Measurements from ENCODE around the gene OR2T1.
"Not testable (repeated sequence)": the region's sequence is repeated elsewhere in the genome, so short reads cannot be mapped to it uniquely, and the experiment has no call there.

OR2T1 gene

GRCh38 chr1:248436303-248436702 lies 33.5 kb downstream of the OR2T1 start:
- DNase-seq = not testable (repeated sequence)

DNA sequence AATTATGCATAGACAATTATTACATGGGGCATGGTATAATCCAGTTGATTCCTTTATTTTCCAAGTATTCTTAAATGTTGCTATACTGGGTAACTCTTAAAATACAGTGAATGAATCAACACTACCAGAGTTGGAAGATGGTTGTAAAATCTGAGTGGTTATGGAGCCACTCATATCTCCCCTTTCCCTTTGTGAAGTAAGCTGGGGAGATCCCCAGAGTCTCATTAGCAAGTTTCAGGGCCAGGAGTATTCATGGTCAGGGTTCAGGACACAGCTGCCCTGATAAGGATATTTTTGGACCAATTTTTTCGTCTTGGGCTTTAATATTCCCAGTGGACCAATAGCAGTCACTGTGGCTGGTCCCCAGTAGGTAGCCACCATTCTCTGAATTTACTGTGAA lies 35.8 kb downstream of the OR2T1 start:
- not testable (repeated sequence) for DNase-seq

GRCh38 chr1:248439283-248439682 lies 36.4 kb downstream of the OR2T1 start:
- DNase-seq = not testable (repeated sequence)

GRCh38 chr1:248442500-248443277 lies 39.8 kb downstream of the OR2T1 start:
- not testable (repeated sequence) for DNase-seq

DNA sequence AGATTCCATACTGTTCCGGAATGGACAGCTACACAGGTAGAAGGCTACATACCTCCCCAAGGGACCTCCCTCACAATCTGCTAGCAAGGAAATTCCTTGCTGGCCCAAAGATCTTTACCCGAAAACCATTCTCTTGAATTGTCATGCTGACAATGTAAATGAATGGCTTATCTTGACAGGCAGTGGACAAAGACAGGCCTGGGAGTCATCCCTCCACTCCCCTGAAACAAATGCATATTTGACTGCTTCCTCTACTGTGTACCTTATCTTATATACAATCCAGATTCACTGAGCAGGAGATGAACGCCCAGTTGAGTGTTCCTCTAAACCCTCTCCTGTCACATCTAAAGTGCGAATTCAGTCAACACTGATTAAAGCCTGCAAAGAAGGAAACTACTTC lies 41.8 kb downstream of the OR2T1 start:
- DNase-seq = not testable (repeated sequence)

DNA sequence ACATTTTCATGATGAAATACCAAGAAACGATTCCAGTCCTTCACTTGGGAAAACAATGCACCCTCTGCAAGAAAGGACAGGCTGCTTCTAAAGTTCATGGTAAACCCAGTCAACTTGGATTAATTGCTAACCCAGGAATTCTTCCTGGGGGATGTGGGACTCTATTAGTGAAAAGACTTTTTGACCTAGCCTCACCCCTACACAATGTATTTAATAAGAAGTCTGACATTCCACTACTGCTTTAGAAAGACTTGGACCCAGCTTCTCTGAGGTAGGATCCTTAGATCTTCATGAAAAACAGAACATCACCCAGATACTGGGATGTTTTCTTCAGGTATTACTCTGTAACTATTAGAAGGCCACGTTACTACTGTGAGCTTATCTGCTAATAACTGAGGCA lies 42.6 kb downstream of the OR2T1 start, which contains the start of gene OR2T2:
TSS of gene OR2T2 (plus strand) at position 239 of the 400 bp plus-strand sequence. CDS start 7,161 bp downstream, outside the sequence.
- DNase-seq = not testable (repeated sequence)

DNA sequence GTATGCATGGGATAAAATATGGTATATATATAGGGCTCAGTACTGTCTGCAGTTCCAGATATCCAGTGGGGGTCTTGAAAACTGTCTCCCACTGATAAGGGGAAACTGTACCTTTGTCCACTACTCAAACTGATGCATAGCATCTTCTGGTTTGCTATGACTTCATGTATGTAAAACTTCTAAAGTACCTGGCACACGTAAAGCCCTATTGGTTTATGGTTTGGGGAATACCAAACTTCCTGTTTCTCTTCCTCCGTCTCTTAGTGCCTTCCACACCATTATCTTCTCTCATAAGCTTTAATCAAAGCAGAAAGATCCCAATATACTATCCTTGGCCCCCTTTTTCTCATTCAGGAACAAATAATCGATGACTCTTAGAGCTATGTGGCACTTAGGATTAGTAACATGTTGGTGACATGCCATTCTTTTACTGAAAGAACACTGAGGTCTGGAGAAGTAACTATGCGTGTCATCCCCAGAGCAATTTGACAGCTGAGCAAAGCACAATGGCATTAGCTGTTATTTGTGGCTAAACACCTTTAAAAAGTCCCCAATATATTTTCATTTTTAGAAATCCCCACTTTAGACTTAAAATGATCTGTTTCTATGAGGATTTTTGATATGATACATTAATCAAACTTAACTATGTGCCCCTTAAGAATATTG lies 45.7 kb downstream of the OR2T1 start:
- not testable (repeated sequence) for DNase-seq

GRCh38 chr1:248449821-248450465 lies 47.1 kb downstream of the OR2T1 start:
- DNase-seq = not testable (repeated sequence)

- not testable (repeated sequence) for DNase-seq
These were observed 47.8 kb downstream of the OR2T1 start for GRCh38 chr1:248450466-248451145.

DNA sequence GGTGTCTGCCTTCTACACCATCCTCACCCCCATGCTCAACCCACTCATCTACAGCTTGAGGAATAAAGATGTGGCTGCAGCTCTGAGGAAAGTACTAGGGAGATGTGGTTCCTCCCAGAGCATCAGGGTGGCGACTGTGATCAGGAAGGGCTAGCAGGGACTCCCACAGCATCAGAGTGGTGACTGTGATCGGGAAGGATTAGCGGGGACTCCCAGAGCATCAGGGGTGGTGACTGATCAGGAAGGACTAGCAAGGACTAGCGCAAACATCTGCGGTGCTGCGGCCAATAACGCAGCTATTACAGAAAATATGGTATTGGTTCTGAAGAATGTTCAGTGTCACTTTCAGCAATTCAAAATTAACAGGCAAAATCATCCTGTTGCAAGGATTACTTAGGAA lies 50.8 kb downstream of the OR2T1 start:
- not testable (repeated sequence) for DNase-seq

DNA sequence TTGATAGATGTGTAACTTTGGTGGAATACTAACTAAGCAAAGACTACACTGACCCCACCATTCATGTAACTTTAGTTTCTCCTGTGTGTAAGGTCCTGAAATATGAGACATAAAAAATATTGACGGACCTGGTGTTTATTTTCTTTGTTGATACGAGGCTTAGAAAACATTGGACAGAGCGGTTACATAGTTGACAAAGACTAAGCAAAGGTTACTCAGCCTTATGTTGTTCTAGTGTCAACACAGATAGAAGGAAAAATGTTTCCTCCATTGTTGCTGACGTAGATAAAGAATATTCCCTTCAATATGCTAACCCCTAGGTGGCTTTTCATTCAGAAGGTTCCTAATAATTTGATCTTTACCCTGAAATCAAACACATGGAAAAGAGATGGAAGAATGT lies 52.2 kb downstream of the OR2T1 start:
- not testable (repeated sequence) for DNase-seq

DNA sequence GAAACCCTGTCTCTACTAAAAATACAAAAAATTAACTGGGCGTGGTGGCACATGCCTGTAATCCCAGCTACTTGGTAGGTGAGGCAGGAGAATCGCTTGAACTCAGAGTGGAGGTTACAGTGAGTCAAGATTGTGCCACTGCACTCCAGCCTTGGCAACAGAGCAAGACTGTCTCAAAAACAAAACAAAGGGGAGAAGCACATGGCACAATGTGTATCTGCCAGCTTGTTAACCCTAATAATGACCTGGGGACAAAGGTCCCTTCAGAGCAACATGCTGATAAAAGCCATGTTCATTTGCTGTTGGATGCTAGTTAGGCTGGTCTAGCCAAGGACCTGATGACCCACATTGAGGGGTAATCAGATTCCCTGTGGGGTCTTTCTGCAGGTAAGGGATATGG lies 53.8 kb downstream of the OR2T1 start:
- DNase-seq = not testable (repeated sequence)

All from effector CD8-positive, alpha-beta T cell (primary cell).